GM19455 (cell line): Measurements from ENCODE around the gene WDR13.
"Not testable (repeated sequence)": the region's sequence is repeated elsewhere in the genome, so short reads cannot be mapped to it uniquely, and the experiment has no call there.

ENCODE experiments used
- ATAC-seq: cut with Tn5 transposase; IDR thresholded peaks from one replicate; pipeline ENCODE4 v1.9.1; 2021; ENCODE audit not compliant: unreplicated experiment

Gene WDR13

GRCh38 chrX:48652055-48652579 is 54.8 kb downstream of the WDR13 start:
- not testable (repeated sequence) for ATAC-seq

- ATAC-seq, result not testable (repeated sequence)
These were observed 57.5 kb downstream of the WDR13 start for GRCh38 chrX:48654746-48655145.
